H1 (cell line): ENCODE results near the gene C15orf62.

ENCODE experiments used
- CTCF ChIP-seq, 3 experiments: IDR thresholded peaks; 1 replicate in 2 of 3; 2 replicates in 1 of 3; pipeline versions ENCODE4 v1.5.1 to v1.6.1; 2011; ENCODE audit warnings: low read length in 3 of 3, mild to moderate bottlenecking in 3 of 3, inconsistent platforms in 2 of 3, low read depth in 1 of 3, moderate library complexity in 1 of 3; ENCODE audit not compliant: insufficient read depth in 1 of 3; ENCODE audit errors: control extremely low read depth in 1 of 3
- EZH2 ChIP-seq: fragments of 200-600 bp; sonication (generic); IDR thresholded peaks from 2 replicates; pipeline ENCODE4 v1.7.1; 2012; ENCODE audit warnings: low read depth, mild to moderate bottlenecking, moderate library complexity, low read length, inconsistent platforms; ENCODE audit not compliant: severe bottlenecking
- KDM5A ChIP-seq: fragments of 200-600 bp; IDR thresholded peaks from 2 replicates; pipeline ENCODE4 v1.7.1; 2012; ENCODE audit warnings: mild to moderate bottlenecking, low read length, inconsistent platforms, mixed read lengths
- MAX ChIP-seq: IDR thresholded peaks from 2 replicates; pipeline ENCODE4 v1.6.1; 2012; ENCODE audit warnings: inconsistent platforms
- POLR2A ChIP-seq, 2 experiments: IDR thresholded peaks; 1 replicate in 1 of 2; 2 replicates in 1 of 2; pipeline ENCODE4 v1.6.1; 2011; ENCODE audit warnings: low read depth in 2 of 2, low read length in 2 of 2, mild to moderate bottlenecking in 2 of 2; ENCODE audit errors: control extremely low read depth in 1 of 2
- TEAD4 ChIP-seq: IDR thresholded peaks from 2 replicates; pipeline ENCODE4 v1.6.1; 2012; ENCODE audit warnings: low read depth, low read length, inconsistent platforms, mixed read lengths
- USF2 ChIP-seq: IDR thresholded peaks from 2 replicates; pipeline ENCODE4 v1.6.1; 2011; ENCODE audit warnings: low read length, improper control_type of control experiment

- TF ChIP-seq POLR2A (IDR thresholded peaks at IDR 0.05; ENCODE audit: control extremely low read depth in 1 of 2, low read depth in 2 of 2, low read length in 2 of 2): no peak
- TF ChIP-seq MAX: no peak
- TF ChIP-seq KDM5A: no peak
- no peak for TF ChIP-seq CTCF (IDR thresholded peaks at IDR 0.05; ENCODE audit: control extremely low read depth in 1 of 3, insufficient read depth in 1 of 3, low read depth in 1 of 3, low read length in 3 of 3)
- no peak for TF ChIP-seq TEAD4
- no peak for TF ChIP-seq EZH2
- TF ChIP-seq USF2: no peak
Measured at GRCh38 chr15:40764629-40765103, 5.1 kb upstream of the C15orf62 start.
